Measurements from ENCODE around the gene ODAD3. TPM values are rescaled to one million over a fixed set of nuclear protein-coding genes. Genes with fewer than 3 reads are reported as not detected.

ODAD3 gene
- total and polyA plus RNA-seq, 10 of the 15 experiments (the other 5 are each of a cell fraction or from before 2014, with no cell fraction given), result 0.11 to 0.39 (median 0.28) TPM; not detected in 7

DNA sequence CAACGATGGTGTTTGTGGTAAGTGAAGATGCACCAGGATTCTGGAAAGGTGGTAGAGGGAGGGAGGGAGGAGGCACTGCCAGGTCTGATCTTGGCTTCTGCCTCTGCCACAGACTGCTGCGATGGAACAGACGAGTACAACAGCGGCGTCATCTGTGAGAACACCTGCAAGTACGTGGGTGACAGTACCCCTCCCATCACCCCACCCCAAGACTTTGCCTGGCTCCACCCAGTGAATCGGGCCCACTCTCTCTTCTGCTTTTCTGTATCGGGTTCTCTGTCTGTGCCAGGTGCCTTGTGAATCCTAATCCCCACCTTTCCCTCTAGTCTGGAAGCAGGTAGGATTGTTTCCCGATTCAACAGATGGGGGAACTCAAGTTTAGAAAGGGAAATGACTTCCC lies 3.0 kb upstream of the ODAD3 start:
- Histone ChIP-seq H3K4me2 (ENCODE audit: control insufficient read depth, insufficient read depth) (peak overlapping the region; percentile 18; the same call in 1 of the 2 replicates), H3K27ac (ENCODE audit: control insufficient read depth, insufficient read depth) (no peak overlapping the region)

More for the DNA sequence above, 3.0 kb upstream of the ODAD3 start:
- CTCF ChIA-PET, result interaction anchor here (1.1 kb wide), 1 partner anchor 61 kb away, joined by 3 read pairs; no protein-coding TSS in a partner anchor
- FAIRE-seq (no peak), ATAC-seq (no peak), DNase-seq (ENCODE audit: low read depth, low spot score) (no peak)
- SMC1A ChIA-PET (ENCODE audit: uncharacterized antibody, unreplicated experiment), result no interaction called here
- no TSS peak for BruUV-seq (replicated peaks)
- Histone ChIP-seq H3K4me1 (ENCODE audit: control insufficient read depth, insufficient read depth, low read length) (peaks cover 11% of the 10 kb centered on the region), H3K79me2 (ENCODE audit: control insufficient read depth, insufficient read depth, low read length) (peaks cover 15% of the 10 kb centered on the region), H4K20me1 (ENCODE audit: control insufficient read depth, insufficient read depth) (no peaks in the 10 kb centered on the region), H3K9ac (ENCODE audit: control insufficient read depth, insufficient read depth, low read length) (no peak overlapping the region), H3K36me3 (ENCODE audit: control insufficient read depth in 2 of 2, insufficient read depth in 2 of 2, low read length in 1 of 2) (peaks cover 10 to 20% of the 10 kb centered on the region in 2 experiments; a peak in 3 of 4 replicates), H3K9me3 (replicated peaks; ENCODE audit: control insufficient read depth, insufficient read depth, low read length) (no peaks in the 10 kb centered on the region), H3K4me3 (no peak overlapping the region), H2AFZ (ENCODE audit: control insufficient read depth, low read depth, low read length) (no peak overlapping the region), H3K27me3 (replicated peaks in 1 of 2; ENCODE audit: control insufficient read depth in 2 of 2, insufficient read depth in 2 of 2, low read length in 1 of 2) (no peaks in the 10 kb centered on the region)
- intact Hi-C loops (cut with micrococcal nuclease; ENCODE audit: unreplicated experiment) (loop anchor here (5.0 kb wide), 1 partner anchor 146 kb away; no protein-coding TSS in a partner anchor), in situ Hi-C loops (cut with MboI) (no loop called here)
- RAD21 ChIA-PET (ENCODE audit: unreplicated experiment), result no interaction called here
- WGBS (ENCODE audit: insufficient coverage, insufficient replicate concordance, low lambda C conversion rate, missing lambda C conversion rate), result 76% methylated on average over 9 of the region's 9 CpGs
- POLR2A ChIA-PET, result interaction anchor here (0.7 kb wide), 1 partner anchor 36 kb away, joined by 4 read pairs; no protein-coding TSS in a partner anchor
- no peak for TF ChIP-seq CREB1 (IDR thresholded peaks at IDR 0.05; ENCODE audit: low read depth)
- TF ChIP-seq IKZF2 (IDR thresholded peaks at IDR 0.05), result peak; percentile 27 to 28; a peak in 1 of 4 replicates
- no peak for TF ChIP-seq WRNIP1 (IDR thresholded peaks at IDR 0.05; ENCODE audit: borderline replicate concordance, low read depth, low read length)
- 0 out of 2 replicates have a peak, but pooled peaks have one; percentile 29 for TF ChIP-seq TCF12 (IDR thresholded peaks at IDR 0.05; ENCODE audit: low read depth, low read length)
- TF ChIP-seq, protein P1, sequence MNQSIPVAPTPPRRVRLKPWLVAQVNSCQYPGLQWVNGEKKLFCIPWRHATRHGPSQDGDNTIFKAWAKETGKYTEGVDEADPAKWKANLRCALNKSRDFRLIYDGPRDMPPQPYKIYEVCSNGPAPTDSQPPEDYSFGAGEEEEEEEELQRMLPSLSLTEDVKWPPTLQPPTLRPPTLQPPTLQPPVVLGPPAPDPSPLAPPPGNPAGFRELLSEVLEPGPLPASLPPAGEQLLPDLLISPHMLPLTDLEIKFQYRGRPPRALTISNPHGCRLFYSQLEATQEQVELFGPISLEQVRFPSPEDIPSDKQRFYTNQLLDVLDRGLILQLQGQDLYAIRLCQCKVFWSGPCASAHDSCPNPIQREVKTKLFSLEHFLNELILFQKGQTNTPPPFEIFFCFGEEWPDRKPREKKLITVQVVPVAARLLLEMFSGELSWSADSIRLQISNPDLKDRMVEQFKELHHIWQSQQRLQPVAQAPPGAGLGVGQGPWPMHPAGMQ (IDR thresholded peaks at IDR 0.05; ENCODE audit: borderline replicate concordance), result no peak
- no peak for TF ChIP-seq ZZZ3 (IDR thresholded peaks at IDR 0.05; ENCODE audit: control insufficient read depth, insufficient read length, low read depth)
- no peak for TF ChIP-seq YY1 (IDR thresholded peaks at IDR 0.05; ENCODE audit: low read depth, low read length)
- TF ChIP-seq CEBPB (IDR thresholded peaks at IDR 0.05; ENCODE audit: borderline replicate concordance in 1 of 2, low read depth in 2 of 2, low read length in 2 of 2), result no peak
- peak; percentile 53; the same call in 1 of the 2 replicates for TF ChIP-seq SPI1 (IDR thresholded peaks at IDR 0.05; ENCODE audit: borderline replicate concordance, insufficient read depth, low read depth, low read length)

Measured in GM12878 (cell line).